PC-3 (cell line): ENCODE data around the gene FLYWCH1.

Experiments
- EZH2 ChIP-seq: fragments of 300-600 bp; sonication (generic); IDR thresholded peaks from one replicate; pipeline ENCODE4 v1.6.1; 2017; ENCODE audit warnings: antibody characterized with exemption, mild to moderate bottlenecking, low read length; ENCODE audit not compliant: unreplicated experiment
- TF ChIP-seq, protein P1 (sequence below): fragments of 300-600 bp; sonication (generic); conservative IDR thresholded peaks from 2 replicates; pipeline ENCODE4 v1.5.1; 2017; ENCODE audit warnings: antibody characterized with exemption, low read depth, mild to moderate bottlenecking, low read length

DNA sequence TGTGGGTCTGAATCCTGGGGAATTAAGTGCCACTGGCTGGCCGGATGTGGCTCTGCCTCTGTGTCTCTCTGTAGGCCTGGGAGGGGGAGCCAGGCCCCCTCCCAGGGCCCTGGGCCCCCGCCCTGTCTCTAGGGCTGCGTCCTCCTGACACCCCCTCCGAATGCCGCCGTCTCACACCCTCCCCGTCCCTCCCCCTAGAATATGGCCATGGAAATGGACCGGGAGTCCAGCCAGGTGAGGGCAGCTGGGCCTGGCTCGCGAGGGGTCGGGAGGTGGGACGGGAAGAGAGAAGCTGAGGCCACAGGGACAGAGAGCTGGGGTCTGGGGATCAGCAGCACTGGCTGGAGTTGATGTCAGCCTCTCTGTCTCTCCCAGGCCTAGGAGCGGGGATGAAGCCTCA, 84.6 kb downstream of the FLYWCH1 start:
- TF ChIP-seq, protein P1, sequence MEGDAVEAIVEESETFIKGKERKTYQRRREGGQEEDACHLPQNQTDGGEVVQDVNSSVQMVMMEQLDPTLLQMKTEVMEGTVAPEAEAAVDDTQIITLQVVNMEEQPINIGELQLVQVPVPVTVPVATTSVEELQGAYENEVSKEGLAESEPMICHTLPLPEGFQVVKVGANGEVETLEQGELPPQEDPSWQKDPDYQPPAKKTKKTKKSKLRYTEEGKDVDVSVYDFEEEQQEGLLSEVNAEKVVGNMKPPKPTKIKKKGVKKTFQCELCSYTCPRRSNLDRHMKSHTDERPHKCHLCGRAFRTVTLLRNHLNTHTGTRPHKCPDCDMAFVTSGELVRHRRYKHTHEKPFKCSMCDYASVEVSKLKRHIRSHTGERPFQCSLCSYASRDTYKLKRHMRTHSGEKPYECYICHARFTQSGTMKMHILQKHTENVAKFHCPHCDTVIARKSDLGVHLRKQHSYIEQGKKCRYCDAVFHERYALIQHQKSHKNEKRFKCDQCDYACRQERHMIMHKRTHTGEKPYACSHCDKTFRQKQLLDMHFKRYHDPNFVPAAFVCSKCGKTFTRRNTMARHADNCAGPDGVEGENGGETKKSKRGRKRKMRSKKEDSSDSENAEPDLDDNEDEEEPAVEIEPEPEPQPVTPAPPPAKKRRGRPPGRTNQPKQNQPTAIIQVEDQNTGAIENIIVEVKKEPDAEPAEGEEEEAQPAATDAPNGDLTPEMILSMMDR: no peak
- TF ChIP-seq EZH2: no peak
